Smooth muscle cell (in vitro differentiated cells): ENCODE results near the gene PHACTR3. TPM values are rescaled to one million over a fixed set of nuclear protein-coding genes. Genes with fewer than 3 reads are reported as not detected.

Experiments used
- DNase-seq: peaks from one replicate; lab custom pipeline; 2025; ENCODE audit not compliant: unreplicated experiment; lab: John Stamatoyannopoulos, UW
- H2AFZ ChIP-seq: fragments of 200-600 bp; sonication (generic); 2 replicates; pipeline ENCODE4 v1.6.0; 2016; ENCODE audit warnings: antibody characterized with exemption, low read depth, mild to moderate bottlenecking
- H3F3A ChIP-seq: fragments of 200-600 bp; sonication (generic); 2 replicates; pipeline ENCODE4 v1.6.0; 2017; ENCODE audit warnings: antibody characterized with exemption, low read depth
- H3K27ac ChIP-seq: fragments of 200-600 bp; sonication (generic); 2 replicates; pipeline ENCODE4 v1.5.1; 2016; ENCODE audit warnings: low read depth, mild to moderate bottlenecking
- H3K27me3 ChIP-seq: fragments of 200-600 bp; sonication (generic); 2 replicates; pipeline ENCODE4 v1.6.1; 2016; ENCODE audit warnings: low read depth, mild to moderate bottlenecking
- H3K36me3 ChIP-seq: fragments of 200-600 bp; sonication (generic); 2 replicates; pipeline ENCODE4 v1.5.1; 2016; ENCODE audit warnings: low read depth
- H3K4me1 ChIP-seq: fragments of 200-600 bp; sonication (generic); 2 replicates; pipeline ENCODE4 v1.5.1; 2016; ENCODE audit warnings: low read depth
- H3K4me2 ChIP-seq: fragments of 200-600 bp; sonication (generic); 2 replicates; pipeline ENCODE4 v1.6.0; 2016; ENCODE audit warnings: mild to moderate bottlenecking
- H3K4me3 ChIP-seq: fragments of 200-600 bp; sonication (generic); 2 replicates; pipeline ENCODE4 v1.5.1; 2016; ENCODE audit warnings: mild to moderate bottlenecking
- H3K79me2 ChIP-seq: fragments of 200-600 bp; sonication (generic); 2 replicates; pipeline ENCODE4 v1.6.0; 2016; ENCODE audit warnings: low read depth, mild to moderate bottlenecking
- H3K9ac ChIP-seq: fragments of 200-600 bp; sonication (generic); 2 replicates; pipeline ENCODE4 v1.6.0; 2016; ENCODE audit warnings: low read depth
- H3K9me3 ChIP-seq: fragments of 200-600 bp; sonication (generic); replicated peaks from 2 replicates; pipeline ENCODE4 v1.5.1; 2016; ENCODE audit warnings: low read depth
- H4K20me1 ChIP-seq: fragments of 200-600 bp; sonication (generic); 2 replicates; pipeline ENCODE4 v1.6.0; 2016; ENCODE audit warnings: low read depth
- WGBS: methylation state at CpG from one replicate; pipeline ENCODE4 v1.1.7; 2016; ENCODE audit warnings: low lambda C conversion rate; 5-methylcytosine and 5-hydroxymethylcytosine counted together
- polyA plus RNA-seq: library from polyadenylated mRNA; unstranded; fragments of >200 nt; fragmentation: Nextera tagmentation; extraction: Ambion mirVana; gene quantifications from 2 replicates; pipeline ENCODE4 v1.2.1, GENCODE V29; 2016
- total RNA-seq: library from RNA; depleted of rRNA; stranded (reverse); fragments of >200 nt; gene quantifications from 2 replicates; pipeline ENCODE4 v1.2.3, GENCODE V29; 2014
- TF ChIP-seq, protein P1 (sequence below): fragments of 200-600 bp; sonication (generic); IDR thresholded peaks from 2 replicates; pipeline ENCODE4 v1.5.1; 2017; ENCODE audit warnings: borderline replicate concordance, mild to moderate bottlenecking, antibody characterized with exemption; ENCODE audit not compliant: insufficient read depth, poor library complexity, severe bottlenecking

Gene PHACTR3
- total and polyA plus RNA-seq, 2 experiments from 2014 or later = 0.76 to 2.6 TPM

GRCh38 chr20:59724457-59725366 is 120.4 kb downstream of the PHACTR3 start:
- Histone ChIP-seq H3K4me3 (no peak overlapping the region), H3K9ac (no peak overlapping the region), H4K20me1 (no peaks in the 10 kb centered on the region), H3F3A (no peaks in the 10 kb centered on the region), H3K4me1 (no peaks in the 10 kb centered on the region), H3K27me3 (no peaks in the 10 kb centered on the region), H3K4me2 (no peak overlapping the region), H3K36me3 (no peaks in the 10 kb centered on the region), H3K9me3 (no peaks in the 10 kb centered on the region), H3K27ac (no peak overlapping the region), H2AFZ (no peak overlapping the region), H3K79me2 (no peaks in the 10 kb centered on the region)
- TF ChIP-seq, protein P1, sequence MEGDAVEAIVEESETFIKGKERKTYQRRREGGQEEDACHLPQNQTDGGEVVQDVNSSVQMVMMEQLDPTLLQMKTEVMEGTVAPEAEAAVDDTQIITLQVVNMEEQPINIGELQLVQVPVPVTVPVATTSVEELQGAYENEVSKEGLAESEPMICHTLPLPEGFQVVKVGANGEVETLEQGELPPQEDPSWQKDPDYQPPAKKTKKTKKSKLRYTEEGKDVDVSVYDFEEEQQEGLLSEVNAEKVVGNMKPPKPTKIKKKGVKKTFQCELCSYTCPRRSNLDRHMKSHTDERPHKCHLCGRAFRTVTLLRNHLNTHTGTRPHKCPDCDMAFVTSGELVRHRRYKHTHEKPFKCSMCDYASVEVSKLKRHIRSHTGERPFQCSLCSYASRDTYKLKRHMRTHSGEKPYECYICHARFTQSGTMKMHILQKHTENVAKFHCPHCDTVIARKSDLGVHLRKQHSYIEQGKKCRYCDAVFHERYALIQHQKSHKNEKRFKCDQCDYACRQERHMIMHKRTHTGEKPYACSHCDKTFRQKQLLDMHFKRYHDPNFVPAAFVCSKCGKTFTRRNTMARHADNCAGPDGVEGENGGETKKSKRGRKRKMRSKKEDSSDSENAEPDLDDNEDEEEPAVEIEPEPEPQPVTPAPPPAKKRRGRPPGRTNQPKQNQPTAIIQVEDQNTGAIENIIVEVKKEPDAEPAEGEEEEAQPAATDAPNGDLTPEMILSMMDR = no peak
- DNase-seq = no peak
- 68% methylated on average over 10 of the region's 10 CpGs for WGBS

DNA sequence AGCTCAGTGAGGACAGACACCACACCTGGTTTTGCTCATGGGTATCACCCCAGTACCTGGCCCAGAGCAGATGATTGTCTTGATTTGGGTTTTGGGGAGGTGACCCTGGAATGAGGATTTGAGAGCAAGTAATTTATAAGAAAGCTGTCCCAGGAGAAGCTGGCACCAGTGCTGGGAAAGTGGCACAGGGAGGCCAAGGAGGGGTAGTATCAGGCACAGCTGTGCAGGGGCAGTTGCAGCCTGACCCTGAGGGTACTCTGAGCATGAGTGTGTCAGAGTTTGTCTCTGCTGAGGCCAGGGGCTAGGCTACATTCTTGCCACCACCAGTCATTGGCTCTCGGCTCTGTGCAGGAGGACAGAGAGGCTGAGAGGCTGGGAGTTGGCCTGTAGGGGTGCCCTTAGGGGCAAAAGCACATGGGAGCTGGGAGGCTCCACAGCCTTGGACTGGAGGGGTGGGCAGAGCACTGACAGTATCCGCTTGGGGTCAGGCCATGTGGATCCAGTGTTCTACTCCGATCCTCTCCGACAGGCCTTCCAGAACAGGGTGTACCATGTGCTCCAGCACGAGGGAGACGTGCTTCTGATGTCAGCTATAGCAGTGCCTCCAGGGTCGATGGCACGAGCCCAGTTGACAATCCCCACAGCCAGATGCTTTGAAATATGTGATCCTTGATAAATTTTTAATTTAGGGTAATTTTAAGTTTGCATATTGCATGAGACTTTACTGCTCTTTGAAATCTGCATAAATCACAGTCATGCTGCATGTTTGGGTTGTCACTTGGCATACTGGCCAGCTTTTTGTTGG is 121.3 kb downstream of the PHACTR3 start:
- Histone ChIP-seq H3K9ac (no peak overlapping the region), H3K4me1 (no peaks in the 10 kb centered on the region), H2AFZ (no peak overlapping the region), H3K27me3 (no peaks in the 10 kb centered on the region), H3K79me2 (no peaks in the 10 kb centered on the region), H3F3A (no peaks in the 10 kb centered on the region), H3K9me3 (no peaks in the 10 kb centered on the region), H4K20me1 (no peaks in the 10 kb centered on the region), H3K27ac (no peak overlapping the region), H3K4me3 (no peak overlapping the region), H3K36me3 (no peaks in the 10 kb centered on the region), H3K4me2 (no peak overlapping the region)
- DNase-seq = no peak
- 74% methylated on average over 8 of the region's 8 CpGs for WGBS
- TF ChIP-seq, protein P1 = no peak

DNA sequence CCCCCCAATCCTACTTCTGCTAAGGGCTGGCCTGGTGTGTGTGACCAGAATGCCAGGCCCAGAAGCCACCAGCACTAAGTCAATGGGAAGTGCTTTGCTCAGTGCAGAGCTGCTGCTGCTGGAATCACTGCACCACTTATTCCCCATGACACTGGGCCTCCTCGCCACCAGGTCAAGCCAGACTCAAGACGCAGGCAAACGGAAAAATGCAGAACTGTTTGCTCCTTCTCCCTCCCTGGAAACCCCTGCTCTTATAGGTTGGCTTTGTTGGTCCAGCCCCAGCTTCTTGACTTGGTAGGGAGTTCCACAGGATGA is 121.9 kb downstream of the PHACTR3 start:
- Histone ChIP-seq H3K9me3 (no peaks in the 10 kb centered on the region), H3K4me2 (no peak overlapping the region), H3K27me3 (no peaks in the 10 kb centered on the region), H2AFZ (no peak overlapping the region), H4K20me1 (no peaks in the 10 kb centered on the region), H3K36me3 (no peaks in the 10 kb centered on the region), H3K9ac (no peak overlapping the region), H3F3A (no peaks in the 10 kb centered on the region), H3K79me2 (no peaks in the 10 kb centered on the region), H3K27ac (no peak overlapping the region), H3K4me1 (no peaks in the 10 kb centered on the region), H3K4me3 (no peak overlapping the region)
- TF ChIP-seq, protein P1 = no peak
- no peak for DNase-seq
- 75% methylated on average over 3 of the region's 3 CpGs for WGBS
